Stimulated activated naive CD8-positive, alpha-beta T cell treated with anti-CD3 and anti-CD28 coated beads, Interleukin-15, amount 100 ng/mL, for 72 hours (primary cell): ENCODE data around the gene DOCK2.
"Not testable (repeated sequence)": the region's sequence is repeated elsewhere in the genome, so short reads cannot be mapped to it uniquely, and the experiment has no call there.

Experiments
- ATAC-seq: fragments of 150-1000 bp; cut with Tn5 transposase; 2 replicates; pipeline ENCODE4 v1.10.0; 2021; ENCODE audit warnings: mild to moderate bottlenecking, moderate library complexity
- DNase-seq, 2 donors: peaks; one replicate each; pipeline ENCODE4 v3.0.0; 2021 to 2022
- H3K27ac Mint-ChIP-seq, 2 donors: one replicate each; pipeline ENCODE4 v1.8.0; 2022; ENCODE audit warnings: mild to moderate bottlenecking in 2 of 2, mixed read lengths in 2 of 2, moderate library complexity in 2 of 2
- H3K27me3 Mint-ChIP-seq: one replicate; pipeline ENCODE4 v1.8.0; 2022; ENCODE audit warnings: mixed read lengths
- H3K4me1 Mint-ChIP-seq: one replicate; pipeline ENCODE4 v1.8.0; 2022; ENCODE audit warnings: mild to moderate bottlenecking, mixed read lengths
- H3K4me3 Mint-ChIP-seq, 2 donors: one replicate each; pipeline ENCODE4 v1.8.0; 2022; ENCODE audit warnings: mild to moderate bottlenecking in 2 of 2, mixed read lengths in 2 of 2, moderate library complexity in 1 of 2
- H3K9me3 Mint-ChIP-seq, 2 donors: one replicate each; pipeline ENCODE4 v1.8.0; 2022; ENCODE audit warnings: mixed read lengths in 2 of 2

The DOCK2 gene

GRCh38 chr5:169763376-169764017 lies 126.4 kb downstream of the DOCK2 start:
- no peak for ATAC-seq
- DNase-seq = no peak
- no peak overlapping the region for H3K27ac Mint-ChIP-seq
- H3K4me1 Mint-ChIP-seq = no peaks in the 10 kb centered on the region
- no peak overlapping the region for H3K4me3 Mint-ChIP-seq
- H3K9me3 Mint-ChIP-seq = no peaks in the 10 kb centered on the region
- H3K27me3 Mint-ChIP-seq = no peaks in the 10 kb centered on the region

DNA sequence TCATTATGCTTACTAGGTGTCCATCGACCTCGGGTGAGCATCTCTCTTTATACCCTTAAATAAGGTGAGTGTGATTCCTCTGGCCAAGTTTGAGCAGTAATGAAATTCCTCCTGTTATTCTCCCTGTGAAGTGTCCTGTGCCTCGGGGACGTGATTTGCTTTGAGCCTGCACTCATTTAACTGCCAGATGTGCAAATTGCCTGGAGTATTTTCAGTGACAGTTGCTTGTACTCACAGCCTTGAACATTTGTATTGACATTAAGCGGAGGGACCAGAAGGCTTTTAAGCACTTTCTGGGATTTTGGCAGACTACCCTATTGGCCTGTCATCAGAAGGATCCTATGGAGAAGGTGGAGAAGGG lies 126.9 kb downstream of the DOCK2 start:
- DNase-seq = no peak
- no peaks in the 10 kb centered on the region for H3K9me3 Mint-ChIP-seq
- H3K27me3 Mint-ChIP-seq = no peaks in the 10 kb centered on the region
- no peak overlapping the region for H3K27ac Mint-ChIP-seq
- H3K4me3 Mint-ChIP-seq = no peak overlapping the region
- no peak for ATAC-seq
- no peaks in the 10 kb centered on the region for H3K4me1 Mint-ChIP-seq

DNA sequence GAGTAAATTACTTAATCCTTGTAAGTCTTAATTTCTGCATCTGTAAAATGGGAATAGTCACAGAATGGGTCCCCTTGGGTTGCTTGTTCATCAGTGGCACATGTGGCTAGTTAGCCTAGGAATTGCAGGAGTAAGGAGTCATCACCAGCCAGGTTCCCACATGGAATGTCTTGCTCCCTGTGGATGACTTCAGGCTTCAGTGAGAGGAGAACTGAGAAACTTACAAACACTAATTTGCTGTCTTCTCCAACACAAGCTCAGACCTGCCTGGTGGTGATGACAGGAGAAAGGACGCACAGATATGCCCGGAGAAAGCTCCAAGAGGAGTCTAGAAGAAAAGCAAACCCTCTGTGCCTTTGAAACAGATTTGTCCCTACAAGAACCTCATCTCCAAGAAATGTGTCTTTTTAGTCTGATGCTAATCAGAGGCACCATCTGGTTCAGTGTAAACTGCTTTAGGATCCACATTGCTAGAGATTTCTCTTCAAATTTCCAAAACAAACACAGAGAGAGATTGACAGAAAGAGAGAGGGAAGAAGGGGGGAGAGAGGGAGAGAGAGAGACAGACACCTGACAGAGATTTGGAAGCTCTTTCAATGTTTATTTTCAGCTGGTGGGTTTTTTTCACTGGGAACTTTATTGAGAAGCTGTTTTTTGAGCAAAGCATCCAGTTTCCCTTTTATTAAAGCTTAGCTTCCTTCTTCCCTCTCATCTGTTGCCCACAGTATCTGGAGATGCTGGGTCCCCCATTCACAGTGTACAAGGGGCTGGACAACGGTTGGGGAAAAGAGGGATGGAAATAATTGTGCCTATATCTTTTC lies 128.3 kb downstream of the DOCK2 start:
- no peak for DNase-seq
- Mint-ChIP-seq H3K4me3 (no peak overlapping the region), H3K9me3 (no peaks in the 10 kb centered on the region), H3K27ac (peak overlapping the region in 1 of 2 donors; percentile 71), H3K27me3 (no peaks in the 10 kb centered on the region), H3K4me1 (peaks cover 7% of the 10 kb centered on the region)
- no peak for ATAC-seq

- H3K9me3 Mint-ChIP-seq, H3K4me1 Mint-ChIP-seq, H3K4me3 Mint-ChIP-seq, DNase-seq, ATAC-seq, H3K27me3 Mint-ChIP-seq: not testable (repeated sequence)
- H3K27ac Mint-ChIP-seq = peak overlapping the region; percentile 82
Observed at GRCh38 chr5:169766943-169767342, 129.9 kb downstream of the DOCK2 start.

- no peak for ATAC-seq
- Mint-ChIP-seq H3K27ac (no peak overlapping the region), H3K4me1 (peaks cover 7% of the 10 kb centered on the region), H3K9me3 (no peaks in the 10 kb centered on the region), H3K27me3 (no peaks in the 10 kb centered on the region), H3K4me3 (no peak overlapping the region)
- DNase-seq = no peak
Observed at GRCh38 chr5:169767938-169768337, 130.9 kb downstream of the DOCK2 start.

GRCh38 chr5:169768416-169768815 lies 131.3 kb downstream of the DOCK2 start:
- Mint-ChIP-seq H3K4me1 (peaks cover 7% of the 10 kb centered on the region), H3K27me3 (no peaks in the 10 kb centered on the region), H3K27ac (no peak overlapping the region), H3K4me3 (no peak overlapping the region), H3K9me3 (no peaks in the 10 kb centered on the region)
- DNase-seq = no peak
- no peak for ATAC-seq

DNA sequence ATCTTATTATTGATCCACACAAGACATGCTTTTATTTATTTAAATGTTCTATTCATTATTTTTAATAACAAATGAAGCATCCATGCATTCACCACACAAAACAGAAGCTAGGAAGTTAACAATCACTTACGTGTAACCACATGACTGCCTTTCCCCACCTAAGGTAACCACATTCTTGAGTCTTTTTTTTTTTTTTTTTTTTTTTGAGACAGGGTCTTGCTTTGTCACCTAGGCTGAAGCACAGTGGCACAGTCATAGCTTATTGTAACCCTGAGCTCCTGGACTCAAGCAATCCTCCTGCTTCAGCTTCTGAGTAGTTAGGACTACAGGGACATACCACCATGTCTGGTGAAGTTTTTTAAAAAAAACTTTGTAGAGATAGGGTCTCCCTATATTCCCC lies 133.0 kb downstream of the DOCK2 start:
- no peaks in the 10 kb centered on the region for H3K9me3 Mint-ChIP-seq
- DNase-seq (no peak), ATAC-seq (no peak)
- no peaks in the 10 kb centered on the region for H3K27me3 Mint-ChIP-seq
- H3K27ac Mint-ChIP-seq = no peak overlapping the region
- H3K4me1 Mint-ChIP-seq = peaks cover 7% of the 10 kb centered on the region
- H3K4me3 Mint-ChIP-seq = no peak overlapping the region

DNA sequence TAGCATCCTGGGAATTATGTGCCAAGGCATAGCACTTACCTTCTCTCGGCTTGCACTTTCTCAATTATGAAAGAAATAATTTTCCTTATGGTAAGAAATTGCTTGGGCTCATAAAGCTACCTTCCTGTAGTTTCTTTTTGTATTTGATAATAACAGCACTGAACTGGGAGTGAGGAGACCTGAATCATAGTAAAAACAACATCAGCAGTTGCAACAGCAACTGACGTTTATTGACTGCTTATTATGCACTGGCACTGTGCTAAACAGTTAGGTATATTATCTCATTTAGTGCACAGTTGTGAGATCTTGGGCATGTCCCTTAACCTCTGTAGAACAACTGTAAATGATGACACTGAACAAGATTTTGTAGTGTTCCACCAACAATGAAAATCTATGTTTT lies 135.2 kb downstream of the DOCK2 start:
- H3K4me3 Mint-ChIP-seq = no peak overlapping the region
- ATAC-seq (no peak), DNase-seq (no peak)
- peaks cover 7% of the 10 kb centered on the region for H3K4me1 Mint-ChIP-seq
- peak overlapping the region in 1 of 2 donors; percentile 20 for H3K27ac Mint-ChIP-seq
- H3K27me3 Mint-ChIP-seq = no peaks in the 10 kb centered on the region
- no peaks in the 10 kb centered on the region for H3K9me3 Mint-ChIP-seq

DNA sequence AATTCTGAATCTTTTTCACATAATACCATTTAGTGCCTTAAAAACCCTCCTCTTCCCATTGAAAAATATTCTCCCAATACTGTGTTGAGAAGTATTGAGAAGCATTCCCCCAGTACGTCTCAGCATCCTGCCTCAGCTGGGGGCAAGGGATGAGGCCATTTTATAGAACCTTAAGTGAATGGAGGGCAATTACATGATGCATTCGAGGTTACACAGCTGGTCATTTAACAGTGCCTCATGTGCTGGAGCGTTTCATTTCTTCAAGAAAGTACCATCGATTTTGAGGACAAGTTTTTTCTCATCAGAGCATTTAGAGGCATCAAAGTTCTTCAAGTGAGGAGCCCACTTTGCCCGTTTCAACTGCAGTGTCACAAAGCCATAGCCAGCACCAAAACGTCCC lies 135.6 kb downstream of the DOCK2 start:
- Mint-ChIP-seq H3K9me3 (no peaks in the 10 kb centered on the region), H3K4me1 (peaks cover 7% of the 10 kb centered on the region), H3K4me3 (no peak overlapping the region), H3K27me3 (no peaks in the 10 kb centered on the region), H3K27ac (no peak overlapping the region)
- no peak for ATAC-seq
- DNase-seq = no peak

GRCh38 chr5:169777159-169777558 lies 140.1 kb downstream of the DOCK2 start:
- H3K4me1 Mint-ChIP-seq = peaks cover 9% of the 10 kb centered on the region
- no peaks in the 10 kb centered on the region for H3K27me3 Mint-ChIP-seq
- H3K9me3 Mint-ChIP-seq = no peaks in the 10 kb centered on the region
- ATAC-seq (no peak), DNase-seq (no peak)
- H3K4me3 Mint-ChIP-seq = no peak overlapping the region
- no peak overlapping the region for H3K27ac Mint-ChIP-seq

DNA sequence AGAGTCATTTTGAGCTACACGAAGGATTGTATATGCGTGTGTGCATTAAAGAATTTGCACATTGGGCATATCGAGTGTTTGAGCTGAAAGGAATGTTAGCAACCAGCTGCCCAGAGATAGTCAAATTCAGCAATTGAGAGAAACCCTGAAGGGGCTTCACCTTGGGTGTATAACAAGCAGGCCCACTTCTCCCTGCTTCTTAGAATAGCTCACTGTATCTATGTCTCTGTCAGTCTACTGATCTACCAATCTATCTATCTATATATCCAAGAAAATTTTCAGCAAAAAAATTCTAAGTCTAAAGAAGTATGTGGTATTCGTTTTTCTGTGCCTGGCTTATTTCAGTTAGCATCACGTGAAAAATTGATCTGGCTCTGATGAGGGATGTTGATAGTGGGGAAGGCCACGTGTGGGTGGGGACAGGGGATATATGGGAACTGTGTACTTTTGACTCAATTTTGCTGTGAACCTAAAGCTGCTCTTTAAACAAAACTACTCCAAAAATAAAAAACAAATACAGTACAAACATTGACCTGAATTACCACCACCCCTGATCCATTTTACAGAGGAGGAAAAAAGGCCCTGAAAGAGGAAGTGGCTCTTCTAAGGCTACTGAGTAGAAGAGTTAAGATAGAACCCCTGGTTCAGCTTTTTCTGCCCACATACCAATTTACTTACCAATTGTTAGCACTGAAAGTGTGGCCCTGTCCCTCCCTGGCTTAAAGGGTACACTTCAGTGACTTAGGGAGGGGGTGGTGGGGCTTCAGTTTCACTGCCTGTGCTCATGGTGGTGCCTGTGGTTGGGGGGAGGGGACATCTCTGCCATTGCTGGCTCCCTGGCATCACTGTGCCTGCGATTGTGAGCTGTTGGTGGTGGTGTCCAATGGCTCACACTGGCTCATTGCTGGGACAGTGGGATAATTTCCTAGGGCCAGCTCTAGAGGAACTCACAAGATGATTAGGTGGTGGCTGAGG lies 141.8 kb downstream of the DOCK2 start:
- H3K27me3 Mint-ChIP-seq = no peaks in the 10 kb centered on the region
- no peaks in the 10 kb centered on the region for H3K9me3 Mint-ChIP-seq
- peaks cover 9% of the 10 kb centered on the region for H3K4me1 Mint-ChIP-seq
- H3K27ac Mint-ChIP-seq = peak overlapping the region in 1 of 2 donors; percentile 52
- ATAC-seq (peak; percentile 50), DNase-seq (no peak)
- no peak overlapping the region for H3K4me3 Mint-ChIP-seq

GRCh38 chr5:169781420-169782345 lies 144.6 kb downstream of the DOCK2 start:
- DNase-seq (no peak), ATAC-seq (no peak)
- no peak overlapping the region for H3K4me3 Mint-ChIP-seq
- H3K27me3 Mint-ChIP-seq = no peaks in the 10 kb centered on the region
- H3K9me3 Mint-ChIP-seq = no peaks in the 10 kb centered on the region
- peaks cover 9% of the 10 kb centered on the region for H3K4me1 Mint-ChIP-seq
- peak overlapping the region; percentile 33 to 87 for H3K27ac Mint-ChIP-seq

GRCh38 chr5:169785771-169786618 lies 148.9 kb downstream of the DOCK2 start:
- no peaks in the 10 kb centered on the region for H3K9me3 Mint-ChIP-seq
- ATAC-seq (no peak), DNase-seq (no peak)
- peaks cover 7% of the 10 kb centered on the region for H3K4me1 Mint-ChIP-seq
- H3K27ac Mint-ChIP-seq = peak overlapping the region in 1 of 2 donors; percentile 83
- no peak overlapping the region for H3K4me3 Mint-ChIP-seq
- H3K27me3 Mint-ChIP-seq = no peaks in the 10 kb centered on the region

- H3K27ac Mint-ChIP-seq = no peak overlapping the region
Observed at GRCh38 chr5:169788168-169788567, 151.1 kb downstream of the DOCK2 start.

More at GRCh38 chr5:169788168-169788567, 151.1 kb downstream of the DOCK2 start:
- ATAC-seq (no peak), DNase-seq (no peak)
- Mint-ChIP-seq H3K9me3 (no peaks in the 10 kb centered on the region), H3K27me3 (no peaks in the 10 kb centered on the region), H3K4me3 (no peak overlapping the region), H3K4me1 (peaks cover 7% of the 10 kb centered on the region)
